HepG2 (cell line): ENCODE data around the gene LYZ. TPM values are rescaled to one million over a fixed set of nuclear protein-coding genes. Genes with fewer than 3 reads are reported as not detected.

ENCODE experiments used
- ATAC-seq: fragments of 200-7000 bp; cut with Tn5 transposase; 3 replicates; pipeline ENCODE4 v1.9.1; 2020; ENCODE audit warnings: mild to moderate bottlenecking, moderate library complexity
- BruUV-seq: library from RNA; stranded (reverse); fragments of 400-500 nt; replicated peaks from 2 replicates; lab custom pipeline; 2021; lab: Mats Ljungman, UMichigan
- CTCF ChIA-PET: fragments of 300-600 bp; formaldehyde crosslinking; extraction: SDS; loops from one replicate; lab custom pipeline; 2021; ENCODE audit warnings: low total read pairs, inconsistent platforms, low intra/inter-chr PET ratio; lab: Yijun Ruan, JAX
- POLR2A ChIA-PET: fragments of 350-600 bp; sonication (Branson Sonifier 250); formaldehyde crosslinking; loops from one replicate; lab custom pipeline; 2020; ENCODE audit warnings: antibody characterized with exemption, inconsistent platforms; lab: Yijun Ruan, JAX
- DNase-seq: peaks from one replicate; pipeline ENCODE4 v3.0.0-alpha.2; 2015; ENCODE audit warnings: low spot score
- FAIRE-seq: peaks from 3 replicates; lab custom pipeline; 2011; peaks lifted over from hg19 to GRCh38; lab: Jason Lieb, UNC
- H2AFZ ChIP-seq: one replicate; pipeline ENCODE4 v1.6.1; 2011; ENCODE audit warnings: low read length, inconsistent platforms
- H3K27ac ChIP-seq: fragments of 300-600 bp; 3 replicates; pipeline ENCODE4 v1.8.0; 2011; ENCODE audit warnings: mixed run types, mild to moderate bottlenecking, mixed read lengths, low read length, inconsistent platforms; ENCODE audit not compliant: insufficient read depth; ENCODE audit errors: extremely low read length
- H3K27me3 ChIP-seq, 2 experiments: fragments of 200-600 bp in 1 of 2; 2 replicates in 1 of 2; 3 replicates in 1 of 2; pipeline versions ENCODE4 v1.6.0 to v1.8.0; 2011; ENCODE audit warnings: low read length in 2 of 2, mild to moderate bottlenecking in 2 of 2, moderate library complexity in 2 of 2, inconsistent platforms in 1 of 2; ENCODE audit not compliant: insufficient read depth in 2 of 2, control insufficient read depth in 1 of 2
- H3K36me3 ChIP-seq, 2 experiments: fragments of 200-600 bp in 1 of 2; replicated peaks in 1 of 2; 2 replicates in 1 of 2; 3 replicates in 1 of 2; pipeline versions ENCODE4 v1.5.1 to v1.8.0; 2011; ENCODE audit warnings: low read length in 2 of 2, inconsistent platforms in 1 of 2; ENCODE audit not compliant: insufficient read depth in 2 of 2, control insufficient read depth in 1 of 2
- H3K4me1 ChIP-seq: 2 replicates; pipeline ENCODE4 v1.5.1; 2012; ENCODE audit warnings: low read length, inconsistent platforms; ENCODE audit not compliant: insufficient read depth
- H3K4me2 ChIP-seq: 2 replicates; pipeline ENCODE4 v1.6.0; 2011; ENCODE audit warnings: low read depth, low read length, inconsistent platforms
- H3K4me3 ChIP-seq, 3 experiments: fragments of 200-600 bp in 1 of 3; sonication (generic), shearing (Covaris generic) in 1 of 3; replicated peaks in 1 of 3; 2 replicates each; pipeline ENCODE4 v1.5.1; 2011 to 2016; ENCODE audit warnings: low read length in 3 of 3, inconsistent platforms in 2 of 3, low read depth in 2 of 3, mild to moderate bottlenecking in 2 of 3, control low read depth in 1 of 3, mixed read lengths in 1 of 3; ENCODE audit not compliant: insufficient read depth in 1 of 3
- H3K79me2 ChIP-seq: one replicate; pipeline ENCODE4 v1.6.1; 2011; ENCODE audit warnings: low read length, inconsistent platforms; ENCODE audit not compliant: insufficient read depth
- H3K9ac ChIP-seq: 2 replicates; pipeline ENCODE4 v1.6.0; 2011; ENCODE audit warnings: mild to moderate bottlenecking, low read depth, low read length, inconsistent platforms; ENCODE audit not compliant: insufficient read depth
- H3K9me3 ChIP-seq: 2 replicates; pipeline ENCODE4 v1.5.1; 2012; ENCODE audit warnings: mild to moderate bottlenecking, low read length
- H4K20me1 ChIP-seq: 2 replicates; pipeline ENCODE4 v1.6.0; 2011; ENCODE audit warnings: inconsistent platforms, mild to moderate bottlenecking, low read length, moderate library complexity; ENCODE audit not compliant: insufficient read depth
- AKNA ChIP-seq: sonication (generic); formaldehyde crosslinking; IDR thresholded peaks from 2 replicates; pipeline ENCODE4 v1.4.0; 2020; ENCODE audit warnings: missing genetic modification reagents, borderline replicate concordance
- CBX5 ChIP-seq: sonication (generic); formaldehyde crosslinking; IDR thresholded peaks from 2 replicates; pipeline ENCODE4 v1.4.0; 2020; ENCODE audit warnings: missing genetic modification reagents, borderline replicate concordance
- GMEB1 ChIP-seq: sonication (generic); formaldehyde crosslinking; IDR thresholded peaks from 2 replicates; pipeline ENCODE4 v1.5.1; 2020; ENCODE audit warnings: missing genetic modification reagents, mild to moderate bottlenecking, borderline replicate concordance
- MLLT10 ChIP-seq: sonication (generic); formaldehyde crosslinking; IDR thresholded peaks from 2 replicates; pipeline ENCODE4 v1.4.0; 2020; ENCODE audit warnings: missing genetic modification reagents
- MTF2 ChIP-seq: sonication (generic); formaldehyde crosslinking; IDR thresholded peaks from 2 replicates; pipeline ENCODE4 v1.5.0; 2020; ENCODE audit warnings: missing genetic modification reagents, borderline replicate concordance
- NKX3-1 ChIP-seq: sonication (generic); formaldehyde crosslinking; IDR thresholded peaks from 2 replicates; pipeline ENCODE4 v1.5.0; 2020; ENCODE audit warnings: missing genetic modification reagents
- PCBP1 ChIP-seq: fragments of 200-400 bp; formaldehyde crosslinking; IDR thresholded peaks from 2 replicates; pipeline ENCODE4 v1.6.1; 2017; ENCODE audit warnings: mild to moderate bottlenecking, low read depth, low read length, borderline replicate concordance
- RAD21 ChIP-seq: fragments of 450-650 bp; formaldehyde crosslinking; IDR thresholded peaks from 2 replicates; pipeline ENCODE4 v1.5.0; 2020; ENCODE audit warnings: mild to moderate bottlenecking
- SMAD9 ChIP-seq: sonication (generic); formaldehyde crosslinking; IDR thresholded peaks from 2 replicates; pipeline ENCODE4 v1.5.1; 2020; ENCODE audit warnings: mild to moderate bottlenecking, missing genetic modification reagents
- ZBTB25 ChIP-seq: IDR thresholded peaks from 2 replicates; pipeline ENCODE4 v1.6.1; 2018; ENCODE audit warnings: missing genetic modification reagents
- ZNF589 ChIP-seq: sonication (generic); formaldehyde crosslinking; conservative IDR thresholded peaks from 2 replicates; pipeline ENCODE4 v1.8.0; 2022; ENCODE audit warnings: mild to moderate bottlenecking, moderate library complexity, missing genetic modification reagents
- WGBS: methylation state at CpG from one replicate; pipeline ENCODE4 v1.1.6; 2017; ENCODE audit warnings: low lambda C conversion rate; 5-methylcytosine and 5-hydroxymethylcytosine counted together
- in situ Hi-C: cut with HindIII; loops from 2 replicates; pipeline ENCODE4 v1.10.0; 2017; ENCODE audit warnings: low pct_unique_long_range_greater_than_20kb; ENCODE audit not compliant: extremely low pct_ligation_motif_present
- intact Hi-C: fragments of 100-400 bp; cut with micrococcal nuclease; formaldehyde crosslinking; loops from one replicate; pipeline ENCODE4 v1.10.0; 2022; ENCODE audit not compliant: unreplicated experiment
- polyA plus RNA-seq, 8 experiments: library from polyadenylated mRNA; depleted of rRNA in 3 of 8; stranded (reverse) in 7 of 8; unstranded in 1 of 8; fragments of >200 nt; fragmentation: Illumina TruSeq in 4 of 8; extraction: Trizol in 4 of 8; gene quantifications; 2 replicates each; pipeline versions ENCODE4 v1.2.1 to v1.2.3, GENCODE V29; 2011 to 2016; ENCODE audit warnings: low read depth in 4 of 8, missing spikeins in 1 of 8, mixed read lengths in 1 of 8; ENCODE audit not compliant: insufficient read depth in 1 of 8
- total RNA-seq, 5 experiments: library from RNA; depleted of rRNA; stranded (reverse); fragments of >200 nt; fragmentation: Illumina TruSeq; extraction: Trizol; gene quantifications; 2 replicates each; pipeline ENCODE4 v1.2.3, GENCODE V29; 2016; ENCODE audit warnings: low read depth in 1 of 5

The LYZ gene
- total and polyA plus RNA-seq, 2 of the 13 experiments (the other 11 are each of a cell fraction or from before 2014, with no cell fraction given) = 1,788 to 2,054 TPM

- TF ChIP-seq SMAD9 (CRISPR knock-in tag) = no peak
- no peak for TF ChIP-seq AKNA (CRISPR knock-in tag)
- TF ChIP-seq CBX5 (CRISPR knock-in tag) = no peak
- no peak for TF ChIP-seq ZBTB25 (CRISPR knock-in tag)
- no peak for TF ChIP-seq PCBP1
- no peak for TF ChIP-seq MTF2
- no peak for TF ChIP-seq RAD21
Measured at GRCh38 chr12:69318225-69318624, 30.0 kb upstream of the LYZ start (continued).

GRCh38 chr12:69321351-69321750, 26.8 kb upstream of the LYZ start:
- Histone ChIP-seq H3K9me3 (peaks cover 10% of the 10 kb centered on the region; the same call in 1 of the 2 replicates), H3K27ac (peak overlapping the region; percentile 31), H3K4me1 (peaks cover 50% of the 10 kb centered on the region), H3K9ac (no peak overlapping the region), H2AFZ (no peak overlapping the region), H3K36me3 (no peaks in the 10 kb centered on the region), H3K79me2 (no peaks in the 10 kb centered on the region), H3K27me3 (no peaks in the 10 kb centered on the region), H4K20me1 (no peaks in the 10 kb centered on the region), H3K4me2 (no peak overlapping the region), H3K4me3 (no peak overlapping the region)
- no peak for FAIRE-seq
- intact Hi-C loops = no loop called here
- BruUV-seq = no TSS peak
- peak; percentile 13 for ATAC-seq
- 0% methylated on average over 1 of the region's 1 CpG for WGBS
- in situ Hi-C loops = no loop called here
- ChIA-PET POLR2A (interaction anchor here (1.2 to 3.3 kb wide), 2 partner anchors 10 to 27 kb away, joined by 3 to 19 read pairs; partner anchors contain the start of gene LYZ), CTCF (no interaction called here)
- no peak for DNase-seq
- TF ChIP-seq ZNF589 (CRISPR knock-in tag) (no peak), GMEB1 (CRISPR knock-in tag) (no peak), MLLT10 (CRISPR knock-in tag) (no peak), NKX3-1 (CRISPR knock-in tag) (no peak)
